ENCODE data around the gene PNPLA6.

PNPLA6 gene

GRCh38 chr19:7605490-7606222, 70.1 kb downstream of the PNPLA6 start:
- Histone ChIP-seq H4K8ac (ENCODE audit: low read depth, low read length) (no peak overlapping the region), H3K4me3 (ENCODE audit: low read length) (no peak overlapping the region), H3K4me2 (ENCODE audit: low read length) (no peak overlapping the region), H2BK5ac (ENCODE audit: low read length) (no peak overlapping the region), H3K79me1 (ENCODE audit: low read length) (peaks cover 2% of the 10 kb centered on the region), H3K27ac (ENCODE audit: low read depth, low read length) (no peak overlapping the region), H3K4me1 (ENCODE audit: control insufficient read depth, low read depth, low read length) (no peaks in the 10 kb centered on the region), H2AK5ac (ENCODE audit: low read length) (no peak overlapping the region), H2BK120ac (ENCODE audit: low read depth, low read length) (no peak overlapping the region), H3K36me3 (ENCODE audit: control insufficient read depth, insufficient read depth, low read length) (no peaks in the 10 kb centered on the region), H3K4ac (ENCODE audit: low read depth, low read length) (no peak overlapping the region), H3K56ac (ENCODE audit: low read length) (no peak overlapping the region), H3K79me2 (ENCODE audit: control insufficient read depth, insufficient read depth, low read length) (no peaks in the 10 kb centered on the region), H3K27me3 (ENCODE audit: insufficient read depth, low read length, poor library complexity) (no peaks in the 10 kb centered on the region), H3K18ac (ENCODE audit: low read length) (no peak overlapping the region), H2BK15ac (replicated peaks; ENCODE audit: low read depth) (no peak overlapping the region), H3K23ac (ENCODE audit: low read length) (no peak overlapping the region), H3K9ac (ENCODE audit: low read length) (no peak overlapping the region), H4K5ac (ENCODE audit: low read length) (no peak overlapping the region)
- no CpG with 5 or more reads among the region's 14 CpGs for WGBS (ENCODE audit: extremely low coverage, insufficient coverage, low lambda C conversion rate)
- peak; percentile 83 for DNase-seq

- no peak overlapping the region for H3K4me3 ChIP-seq (ENCODE audit: low read length)
- H3K4me1 ChIP-seq (ENCODE audit: control insufficient read depth, low read depth, low read length): no peaks in the 10 kb centered on the region
- no peak overlapping the region for H4K8ac ChIP-seq (ENCODE audit: low read depth, low read length)
- H3K27me3 ChIP-seq (ENCODE audit: insufficient read depth, low read length, poor library complexity): no peaks in the 10 kb centered on the region
- no peak overlapping the region for H3K18ac ChIP-seq (ENCODE audit: low read length)
- H3K4ac ChIP-seq (ENCODE audit: low read depth, low read length): no peak overlapping the region
- no peaks in the 10 kb centered on the region for H3K79me2 ChIP-seq (ENCODE audit: control insufficient read depth, insufficient read depth, low read length)
- no peak overlapping the region for H3K4me2 ChIP-seq (ENCODE audit: low read length)
- no peak overlapping the region for H2BK120ac ChIP-seq (ENCODE audit: low read depth, low read length)
- H3K23ac ChIP-seq (ENCODE audit: low read length): no peak overlapping the region
- peaks cover 2% of the 10 kb centered on the region for H3K79me1 ChIP-seq (ENCODE audit: low read length)
- no peak overlapping the region for H2BK15ac ChIP-seq (replicated peaks; ENCODE audit: low read depth)
- H3K9ac ChIP-seq (ENCODE audit: low read length): no peak overlapping the region
- no peak overlapping the region for H2AK5ac ChIP-seq (ENCODE audit: low read length)
- WGBS (ENCODE audit: extremely low coverage, insufficient coverage, low lambda C conversion rate): no CpG with 5 or more reads among the region's 17 CpGs
- H3K36me3 ChIP-seq (ENCODE audit: control insufficient read depth, insufficient read depth, low read length): no peaks in the 10 kb centered on the region
- no peak overlapping the region for H4K5ac ChIP-seq (ENCODE audit: low read length)
- H3K27ac ChIP-seq (ENCODE audit: low read depth, low read length): no peak overlapping the region
- no peak for DNase-seq
- no peak overlapping the region for H2BK5ac ChIP-seq (ENCODE audit: low read length)
- H3K56ac ChIP-seq (ENCODE audit: low read length): no peak overlapping the region
Observed at GRCh38 chr19:7606289-7606688, 70.8 kb downstream of the PNPLA6 start.

DNA sequence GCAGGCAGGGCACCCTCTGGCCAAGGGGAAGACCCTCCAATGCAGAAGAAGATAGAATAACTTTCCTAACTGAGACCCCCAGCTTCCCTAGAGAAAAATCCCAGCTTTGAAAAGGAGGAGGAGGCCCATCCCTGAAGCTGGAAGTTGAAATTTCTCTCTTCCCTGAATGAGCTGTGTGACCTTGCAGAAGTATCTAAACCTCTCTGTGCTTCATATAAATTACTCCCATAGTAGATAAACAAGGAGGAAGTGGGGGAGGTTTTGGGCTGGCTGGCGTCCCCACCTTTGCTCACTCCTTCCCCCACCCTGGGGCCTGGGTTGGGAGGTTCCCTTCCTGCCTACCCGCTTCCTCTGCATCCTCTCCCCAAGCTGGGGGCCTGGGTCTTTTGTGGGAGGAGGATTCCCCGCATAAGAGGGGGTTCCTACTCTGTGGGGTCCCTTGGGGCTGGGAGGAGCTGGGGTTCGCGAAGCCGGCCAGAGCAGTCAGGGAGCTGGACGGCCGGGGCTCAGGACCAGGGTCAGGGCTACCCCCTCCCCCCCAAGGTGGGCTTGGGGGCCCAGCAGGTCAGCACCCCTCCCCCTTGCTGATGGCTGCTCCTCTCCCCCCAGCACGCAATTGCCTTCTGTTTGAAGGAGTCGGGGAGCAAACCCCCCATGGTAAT, 71.8 kb downstream of the PNPLA6 start:
- DNase-seq: no peak
- H2AK5ac ChIP-seq (ENCODE audit: low read length): no peak overlapping the region
- H4K8ac ChIP-seq (ENCODE audit: low read depth, low read length): no peak overlapping the region
- no peak overlapping the region for H3K9ac ChIP-seq (ENCODE audit: low read length)
- H3K56ac ChIP-seq (ENCODE audit: low read length): no peak overlapping the region
- H3K18ac ChIP-seq (ENCODE audit: low read length): no peak overlapping the region
- H3K79me1 ChIP-seq (ENCODE audit: low read length): peaks cover 2% of the 10 kb centered on the region
- no peak overlapping the region for H3K23ac ChIP-seq (ENCODE audit: low read length)
- no peaks in the 10 kb centered on the region for H3K27me3 ChIP-seq (ENCODE audit: insufficient read depth, low read length, poor library complexity)
- H2BK5ac ChIP-seq (ENCODE audit: low read length): no peak overlapping the region
- no peak overlapping the region for H3K4me2 ChIP-seq (ENCODE audit: low read length)
- no peak overlapping the region for H2BK15ac ChIP-seq (replicated peaks; ENCODE audit: low read depth)
- WGBS (ENCODE audit: extremely low coverage, insufficient coverage, low lambda C conversion rate): no CpG with 5 or more reads among the region's 10 CpGs
- no peak overlapping the region for H4K5ac ChIP-seq (ENCODE audit: low read length)
- H3K79me2 ChIP-seq (ENCODE audit: control insufficient read depth, insufficient read depth, low read length): no peaks in the 10 kb centered on the region
- no peak overlapping the region for H3K27ac ChIP-seq (ENCODE audit: low read depth, low read length)
- no peak overlapping the region for H2BK120ac ChIP-seq (ENCODE audit: low read depth, low read length)
- no peaks in the 10 kb centered on the region for H3K4me1 ChIP-seq (ENCODE audit: control insufficient read depth, low read depth, low read length)
- H3K4me3 ChIP-seq (ENCODE audit: low read length): no peak overlapping the region
- H3K36me3 ChIP-seq (ENCODE audit: control insufficient read depth, insufficient read depth, low read length): no peaks in the 10 kb centered on the region
- H3K4ac ChIP-seq (ENCODE audit: low read depth, low read length): no peak overlapping the region

DNA sequence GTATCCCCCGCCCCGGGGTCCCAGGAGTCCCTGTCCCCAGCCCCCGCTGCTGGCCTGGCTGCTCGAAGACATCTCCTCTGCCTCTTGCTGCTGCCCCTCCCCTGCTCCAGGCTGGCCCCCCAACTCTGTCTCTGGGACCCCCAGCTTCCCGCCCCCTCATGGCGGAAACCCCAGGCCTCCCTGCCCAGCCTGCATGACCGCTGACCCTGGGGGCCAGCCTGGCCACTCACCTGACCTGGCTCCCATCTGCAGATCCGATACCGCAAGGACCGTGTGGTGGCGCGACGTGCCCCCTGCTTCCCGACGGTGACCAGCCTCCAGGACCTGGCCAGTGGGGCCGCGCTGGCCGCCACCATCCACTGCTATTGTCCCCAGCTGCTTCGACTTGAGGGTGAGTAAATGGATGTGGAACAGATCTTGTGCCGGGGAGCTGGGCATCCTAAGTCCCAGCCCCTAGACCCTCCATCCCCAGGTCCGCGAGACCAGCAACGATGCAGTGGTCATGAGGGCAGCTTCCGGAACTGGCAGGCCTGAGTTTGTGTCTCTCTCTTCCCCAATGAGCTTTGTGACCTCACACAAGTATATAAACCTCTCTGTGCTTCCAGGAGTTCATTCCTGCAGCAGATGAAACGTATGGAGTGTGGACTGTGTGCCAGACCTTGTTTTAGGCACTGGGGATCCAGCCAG, 72.5 kb downstream of the PNPLA6 start:
- Histone ChIP-seq H3K18ac (ENCODE audit: low read length) (no peak overlapping the region), H4K8ac (ENCODE audit: low read depth, low read length) (no peak overlapping the region), H3K36me3 (ENCODE audit: control insufficient read depth, insufficient read depth, low read length) (no peaks in the 10 kb centered on the region), H2BK120ac (ENCODE audit: low read depth, low read length) (no peak overlapping the region), H4K5ac (ENCODE audit: low read length) (no peak overlapping the region), H3K4me1 (ENCODE audit: control insufficient read depth, low read depth, low read length) (no peaks in the 10 kb centered on the region), H3K4ac (ENCODE audit: low read depth, low read length) (no peak overlapping the region), H3K23ac (ENCODE audit: low read length) (no peak overlapping the region), H2BK15ac (replicated peaks; ENCODE audit: low read depth) (no peak overlapping the region), H3K79me1 (ENCODE audit: low read length) (peaks cover 2% of the 10 kb centered on the region), H2AK5ac (ENCODE audit: low read length) (no peak overlapping the region), H2BK5ac (ENCODE audit: low read length) (no peak overlapping the region), H3K79me2 (ENCODE audit: control insufficient read depth, insufficient read depth, low read length) (no peaks in the 10 kb centered on the region), H3K4me2 (ENCODE audit: low read length) (no peak overlapping the region), H3K27me3 (ENCODE audit: insufficient read depth, low read length, poor library complexity) (no peaks in the 10 kb centered on the region), H3K4me3 (ENCODE audit: low read length) (no peak overlapping the region), H3K27ac (ENCODE audit: low read depth, low read length) (no peak overlapping the region), H3K56ac (ENCODE audit: low read length) (no peak overlapping the region), H3K9ac (ENCODE audit: low read length) (no peak overlapping the region)
- WGBS (ENCODE audit: extremely low coverage, insufficient coverage, low lambda C conversion rate): no CpG with 5 or more reads among the region's 25 CpGs
- no peak for DNase-seq

GRCh38 chr19:7610491-7611240, 75.1 kb downstream of the PNPLA6 start:
- Histone ChIP-seq H3K9ac (ENCODE audit: low read length) (no peak overlapping the region), H2BK15ac (replicated peaks; ENCODE audit: low read depth) (no peak overlapping the region), H3K4ac (ENCODE audit: low read depth, low read length) (no peak overlapping the region), H3K79me1 (ENCODE audit: low read length) (peaks cover under 1% of the 10 kb centered on the region), H3K4me2 (ENCODE audit: low read length) (no peak overlapping the region), H3K23ac (ENCODE audit: low read length) (no peak overlapping the region), H4K8ac (ENCODE audit: low read depth, low read length) (no peak overlapping the region), H2BK120ac (ENCODE audit: low read depth, low read length) (no peak overlapping the region), H3K18ac (ENCODE audit: low read length) (no peak overlapping the region), H2BK5ac (ENCODE audit: low read length) (no peak overlapping the region), H3K56ac (ENCODE audit: low read length) (no peak overlapping the region), H3K36me3 (ENCODE audit: control insufficient read depth, insufficient read depth, low read length) (no peaks in the 10 kb centered on the region), H3K27me3 (ENCODE audit: insufficient read depth, low read length, poor library complexity) (no peaks in the 10 kb centered on the region), H2AK5ac (ENCODE audit: low read length) (no peak overlapping the region), H3K4me1 (ENCODE audit: control insufficient read depth, low read depth, low read length) (no peaks in the 10 kb centered on the region), H3K4me3 (ENCODE audit: low read length) (no peak overlapping the region), H3K79me2 (ENCODE audit: control insufficient read depth, insufficient read depth, low read length) (no peaks in the 10 kb centered on the region), H4K5ac (ENCODE audit: low read length) (no peak overlapping the region), H3K27ac (ENCODE audit: low read depth, low read length) (no peak overlapping the region)
- no CpG with 5 or more reads among the region's 31 CpGs for WGBS (ENCODE audit: extremely low coverage, insufficient coverage, low lambda C conversion rate)
- DNase-seq: no peak

Measured in mesendoderm (in vitro differentiated cells).